H9 (cell line): ENCODE measurements around the gene SLC39A12. TPM values are rescaled to one million over a fixed set of nuclear protein-coding genes. Genes with fewer than 3 reads are reported as not detected.

ENCODE experiments used
- DNase-seq: peaks from one replicate; pipeline ENCODE4 v3.0.0-alpha.2; 2017
- H2AFZ ChIP-seq: one replicate; pipeline ENCODE4 v1.6.1; 2013; ENCODE audit warnings: mild to moderate bottlenecking, low read length, control low read depth, moderate library complexity
- H2AK5ac ChIP-seq: 2 replicates; pipeline ENCODE4 v1.6.1; 2013; ENCODE audit warnings: low read length, control low read depth, mixed read lengths; ENCODE audit not compliant: insufficient read length
- H2BK120ac ChIP-seq: one replicate; pipeline ENCODE4 v1.6.1; 2013; ENCODE audit warnings: low read depth, mild to moderate bottlenecking, low read length, control low read depth, inconsistent platforms; ENCODE audit not compliant: poor library complexity, severe bottlenecking
- H2BK12ac ChIP-seq: 2 replicates; pipeline ENCODE4 v1.6.1; 2013; ENCODE audit warnings: low read length, control low read depth, mixed read lengths, low read depth; ENCODE audit not compliant: insufficient read length
- H2BK15ac ChIP-seq: 2 replicates; pipeline ENCODE4 v1.6.1; 2013; ENCODE audit warnings: low read depth, low read length, control low read depth
- H2BK20ac ChIP-seq: one replicate; pipeline ENCODE4 v1.6.1; 2013; ENCODE audit warnings: low read depth, mild to moderate bottlenecking, low read length, control low read depth, inconsistent platforms; ENCODE audit not compliant: poor library complexity, severe bottlenecking
- H2BK5ac ChIP-seq: 2 replicates; pipeline ENCODE4 v1.6.1; 2013; ENCODE audit warnings: low read length, control low read depth, mixed read lengths; ENCODE audit not compliant: insufficient read length
- H3K14ac ChIP-seq: 2 replicates; pipeline ENCODE4 v1.6.1; 2013; ENCODE audit warnings: low read length, control low read depth; ENCODE audit not compliant: insufficient read depth
- H3K18ac ChIP-seq: 2 replicates; pipeline ENCODE4 v1.6.1; 2013; ENCODE audit warnings: low read depth, mild to moderate bottlenecking, mixed read lengths, low read length, control low read depth; ENCODE audit not compliant: insufficient read length
- H3K23ac ChIP-seq: 2 replicates; pipeline ENCODE4 v1.6.1; 2013; ENCODE audit warnings: low read length, control low read depth, mixed read lengths, low read depth; ENCODE audit not compliant: insufficient read length
- H3K23me2 ChIP-seq: 2 replicates; pipeline ENCODE4 v1.6.1; 2013; ENCODE audit warnings: low read depth, mild to moderate bottlenecking, mixed read lengths, low read length, control low read depth; ENCODE audit not compliant: insufficient read length, poor library complexity, severe bottlenecking
- H3K27ac ChIP-seq: 2 replicates; pipeline ENCODE4 v1.5.1; 2013; ENCODE audit warnings: low read length, control low read depth, mixed read lengths, low read depth; ENCODE audit not compliant: insufficient read length
- H3K27me3 ChIP-seq: 2 replicates; pipeline ENCODE4 v1.6.1; 2013; ENCODE audit warnings: low read length, control low read depth, inconsistent platforms; ENCODE audit not compliant: insufficient read depth
- H3K4ac ChIP-seq: 2 replicates; pipeline ENCODE4 v1.6.1; 2013; ENCODE audit warnings: low read depth, mild to moderate bottlenecking, control low read depth, inconsistent platforms, low read length, moderate library complexity
- H3K4me1 ChIP-seq: 2 replicates; pipeline ENCODE4 v1.6.1; 2013; ENCODE audit warnings: low read length, control low read depth, inconsistent platforms; ENCODE audit not compliant: insufficient read depth
- H3K4me2 ChIP-seq: 2 replicates; pipeline ENCODE4 v1.6.1; 2013; ENCODE audit warnings: low read length, control low read depth, mixed read lengths; ENCODE audit not compliant: insufficient read length, insufficient read depth
- H3K56ac ChIP-seq: 2 replicates; pipeline ENCODE4 v1.6.1; 2013; ENCODE audit warnings: low read depth, mild to moderate bottlenecking, mixed read lengths, low read length, control low read depth; ENCODE audit not compliant: insufficient read length
- H3K79me1 ChIP-seq: 2 replicates; pipeline ENCODE4 v1.6.1; 2013; ENCODE audit warnings: low read depth, mild to moderate bottlenecking, moderate library complexity, low read length, control low read depth, inconsistent platforms; ENCODE audit not compliant: insufficient read depth, poor library complexity, severe bottlenecking
- H3K79me2 ChIP-seq: 2 replicates; pipeline ENCODE4 v1.6.1; 2013; ENCODE audit warnings: low read length, control low read depth, inconsistent platforms; ENCODE audit not compliant: insufficient read depth
- H3K9ac ChIP-seq: 2 replicates; pipeline ENCODE4 v1.6.1; 2013; ENCODE audit warnings: low read length, control low read depth, mixed read lengths; ENCODE audit not compliant: insufficient read length; ENCODE audit errors: extremely low read depth
- H3K9me3 ChIP-seq: one replicate; pipeline ENCODE4 v1.6.1; 2013; ENCODE audit warnings: low read depth, low read length, inconsistent platforms; ENCODE audit not compliant: control insufficient read depth
- H3T11ph ChIP-seq: one replicate; pipeline ENCODE4 v1.6.1; 2013; ENCODE audit warnings: mild to moderate bottlenecking, low read length, control low read depth, inconsistent platforms
- H4K20me1 ChIP-seq: one replicate; pipeline ENCODE4 v1.6.1; 2013; ENCODE audit not compliant: control insufficient read depth, insufficient read length, insufficient read depth
- H4K5ac ChIP-seq: 2 replicates; pipeline ENCODE4 v1.6.1; 2013; ENCODE audit warnings: low read depth, mild to moderate bottlenecking, mixed read lengths, low read length, control low read depth; ENCODE audit not compliant: insufficient read length
- H4K8ac ChIP-seq: replicated peaks from 2 replicates; pipeline ENCODE4 v1.6.1; 2013; ENCODE audit warnings: low read length, control low read depth, mixed read lengths, low read depth; ENCODE audit not compliant: insufficient read length
- H4K91ac ChIP-seq: 2 replicates; pipeline ENCODE4 v1.6.1; 2013; ENCODE audit warnings: low read depth, mild to moderate bottlenecking, moderate library complexity, mixed read lengths, low read length, control low read depth; ENCODE audit not compliant: insufficient read length
- H3K27ac Mint-ChIP-seq, 3 experiments: 2 replicates in 2 of 3; 3 replicates in 1 of 3; pipeline ENCODE4 v1.8.0; 2020 to 2021; ENCODE audit warnings: mixed read lengths in 3 of 3, mild to moderate bottlenecking in 1 of 3, moderate library complexity in 1 of 3
- H3K27me3 Mint-ChIP-seq: 2 replicates; pipeline ENCODE4 v1.8.0; 2021; ENCODE audit warnings: low read depth, mild to moderate bottlenecking, moderate library complexity, mixed read lengths
- H3K36me3 Mint-ChIP-seq, 3 experiments: 2 replicates in 2 of 3; 3 replicates in 1 of 3; pipeline ENCODE4 v1.8.0; 2020 to 2021; ENCODE audit warnings: low read depth in 3 of 3, mixed read lengths in 3 of 3; ENCODE audit not compliant: insufficient read depth in 1 of 3
- H3K4me1 Mint-ChIP-seq, 2 experiments: 2 replicates each; pipeline ENCODE4 v1.8.0; 2020; ENCODE audit warnings: mixed read lengths in 2 of 2
- H3K4me3 Mint-ChIP-seq, 2 experiments: 2 replicates in 1 of 2; 3 replicates in 1 of 2; pipeline ENCODE4 v1.8.0; 2020 to 2021; ENCODE audit warnings: mild to moderate bottlenecking in 2 of 2, mixed read lengths in 2 of 2, moderate library complexity in 1 of 2
- H3K9me3 Mint-ChIP-seq, 2 experiments: 2 replicates in 1 of 2; 3 replicates in 1 of 2; pipeline ENCODE4 v1.8.0; 2020; ENCODE audit warnings: mild to moderate bottlenecking in 2 of 2, mixed read lengths in 2 of 2, moderate library complexity in 1 of 2
- WGBS: extraction: QIAGEN DNeasy Blood & Tissue Kit; methylation state at CpG from one replicate; pipeline ENCODE4 v1.1.7; 2013; ENCODE audit warnings: missing lambda C conversion rate, low lambda C conversion rate, mixed read lengths; ENCODE audit not compliant: insufficient read length; ENCODE audit errors: extremely low coverage; 5-methylcytosine and 5-hydroxymethylcytosine counted together
- total RNA-seq: library from RNA; stranded (reverse); gene quantifications from 2 replicates; pipeline ENCODE4 v1.2.1, GENCODE V29; 2021
- TF ChIP-seq, protein P1 (sequence below): fragments of 200-600 bp; sonication (generic); conservative IDR thresholded peaks from 3 replicates; pipeline ENCODE4 v1.8.0; 2021; ENCODE audit warnings: antibody characterized with exemption, mild to moderate bottlenecking

The SLC39A12 gene
- total RNA-seq, 1 experiment from 2014 or later: not detected

GRCh38 chr10:17907641-17908040, 44.1 kb upstream of the SLC39A12 start:
- no peak overlapping the region for H3K9ac ChIP-seq
- H2BK120ac ChIP-seq: no peak overlapping the region
- no peak for DNase-seq
- H2AFZ ChIP-seq: no peak overlapping the region
- no peak overlapping the region for H4K8ac ChIP-seq
- H4K91ac ChIP-seq: no peak overlapping the region
- no peaks in the 10 kb centered on the region for H4K20me1 ChIP-seq
- H3K14ac ChIP-seq: no peak overlapping the region
- no peak overlapping the region for H2BK5ac ChIP-seq
- no peaks in the 10 kb centered on the region for H3K4me1 ChIP-seq
- Mint-ChIP-seq H3K27ac (no peak overlapping the region), H3K9me3 (peaks cover 4 to 8% of the 10 kb centered on the region in 2 experiments; a peak in 4 of 5 replicates), H3K4me3 (no peak overlapping the region), H3K36me3 (peaks cover 0 to 6% (median 0%) of the 10 kb centered on the region in 3 experiments; a peak in 3 of 7 replicates), H3K27me3 (no peaks in the 10 kb centered on the region; the same call in 1 of the 2 replicates), H3K4me1 (peaks cover 0 to 2% of the 10 kb centered on the region in 2 experiments; a peak in 1 of 4 replicates)
- H3K27ac ChIP-seq: no peak overlapping the region
- no peak overlapping the region for H3K4ac ChIP-seq
- no peak overlapping the region for H4K5ac ChIP-seq
- no CpG with 5 or more reads among the region's 4 CpGs for WGBS
- TF ChIP-seq, protein P1, sequence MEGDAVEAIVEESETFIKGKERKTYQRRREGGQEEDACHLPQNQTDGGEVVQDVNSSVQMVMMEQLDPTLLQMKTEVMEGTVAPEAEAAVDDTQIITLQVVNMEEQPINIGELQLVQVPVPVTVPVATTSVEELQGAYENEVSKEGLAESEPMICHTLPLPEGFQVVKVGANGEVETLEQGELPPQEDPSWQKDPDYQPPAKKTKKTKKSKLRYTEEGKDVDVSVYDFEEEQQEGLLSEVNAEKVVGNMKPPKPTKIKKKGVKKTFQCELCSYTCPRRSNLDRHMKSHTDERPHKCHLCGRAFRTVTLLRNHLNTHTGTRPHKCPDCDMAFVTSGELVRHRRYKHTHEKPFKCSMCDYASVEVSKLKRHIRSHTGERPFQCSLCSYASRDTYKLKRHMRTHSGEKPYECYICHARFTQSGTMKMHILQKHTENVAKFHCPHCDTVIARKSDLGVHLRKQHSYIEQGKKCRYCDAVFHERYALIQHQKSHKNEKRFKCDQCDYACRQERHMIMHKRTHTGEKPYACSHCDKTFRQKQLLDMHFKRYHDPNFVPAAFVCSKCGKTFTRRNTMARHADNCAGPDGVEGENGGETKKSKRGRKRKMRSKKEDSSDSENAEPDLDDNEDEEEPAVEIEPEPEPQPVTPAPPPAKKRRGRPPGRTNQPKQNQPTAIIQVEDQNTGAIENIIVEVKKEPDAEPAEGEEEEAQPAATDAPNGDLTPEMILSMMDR: no peak
- H3T11ph ChIP-seq: no peak overlapping the region
- H3K56ac ChIP-seq: no peak overlapping the region
- no peaks in the 10 kb centered on the region for H3K9me3 ChIP-seq
- H3K23ac ChIP-seq: no peak overlapping the region
- H2BK15ac ChIP-seq: no peak overlapping the region
- no peak overlapping the region for H2BK20ac ChIP-seq
- H3K18ac ChIP-seq: no peak overlapping the region
- H3K27me3 ChIP-seq: no peaks in the 10 kb centered on the region
- no peak overlapping the region for H2AK5ac ChIP-seq
- no peaks in the 10 kb centered on the region for H3K79me2 ChIP-seq
- no peak overlapping the region for H2BK12ac ChIP-seq
- no peaks in the 10 kb centered on the region for H3K79me1 ChIP-seq
- no peaks in the 10 kb centered on the region for H3K23me2 ChIP-seq
- H3K4me2 ChIP-seq: no peak overlapping the region
